Loucy (cell line): ENCODE results near the gene LRIG1.

Experiments
- H2AFZ ChIP-seq: fragments of 200-600 bp; sonication (generic); 2 replicates; pipeline ENCODE4 v1.6.0; 2016; ENCODE audit warnings: antibody characterized with exemption, mild to moderate bottlenecking, low read length, moderate library complexity
- H3F3A ChIP-seq: fragments of 200-600 bp; 2 replicates; pipeline ENCODE4 v1.6.0; 2016; ENCODE audit warnings: antibody characterized with exemption, low read depth, mild to moderate bottlenecking
- H3K27me3 ChIP-seq: fragments of 200-600 bp; sonication (generic); 2 replicates; pipeline ENCODE4 v1.6.1; 2014; ENCODE audit warnings: low read length, mild to moderate bottlenecking; ENCODE audit not compliant: insufficient read depth, poor library complexity, severe bottlenecking
- H3K36me3 ChIP-seq: fragments of 200-600 bp; sonication (generic); 2 replicates; pipeline ENCODE4 v1.6.1; 2016; ENCODE audit warnings: low read length; ENCODE audit not compliant: insufficient read depth
- H3K4me1 ChIP-seq: fragments of 200-600 bp; sonication (generic); 2 replicates; pipeline ENCODE4 v1.5.1; 2014; ENCODE audit warnings: low read length, mild to moderate bottlenecking; ENCODE audit not compliant: insufficient read depth, poor library complexity, severe bottlenecking
- H3K4me2 ChIP-seq: fragments of 200-600 bp; sonication (generic); 2 replicates; pipeline ENCODE4 v1.6.0; 2014; ENCODE audit warnings: antibody characterized with exemption, low read length, low read depth, mild to moderate bottlenecking; ENCODE audit not compliant: poor library complexity, severe bottlenecking
- H3K4me3 ChIP-seq: fragments of 200-600 bp; sonication (generic); 2 replicates; pipeline ENCODE4 v1.5.1; 2014; ENCODE audit warnings: low read length, mild to moderate bottlenecking, mixed read lengths; ENCODE audit not compliant: poor library complexity, severe bottlenecking
- H3K79me2 ChIP-seq: fragments of 200-600 bp; sonication (generic); 2 replicates; pipeline ENCODE4 v1.6.1; 2014; ENCODE audit warnings: low read length; ENCODE audit not compliant: insufficient read depth
- H3K9ac ChIP-seq: fragments of 200-600 bp; sonication (generic); 2 replicates; pipeline ENCODE4 v1.6.0; 2014; ENCODE audit warnings: mild to moderate bottlenecking, low read depth, low read length, moderate library complexity; ENCODE audit not compliant: poor library complexity, severe bottlenecking
- H3K9me2 ChIP-seq: fragments of 200-600 bp; sonication (generic); replicated peaks from 2 replicates; pipeline ENCODE4 v1.6.1; 2016; ENCODE audit warnings: low read depth, low read length, mixed read lengths
- H3K9me3 ChIP-seq: fragments of 200-600 bp; sonication (generic); 2 replicates; pipeline ENCODE4 v1.6.1; 2014; ENCODE audit warnings: mild to moderate bottlenecking, antibody characterized with exemption, low read length, low read depth; ENCODE audit not compliant: insufficient read depth
- H4K20me1 ChIP-seq: fragments of 200-600 bp; sonication (generic); 2 replicates; pipeline ENCODE4 v1.6.0; 2014; ENCODE audit warnings: antibody characterized with exemption, low read length, mild to moderate bottlenecking; ENCODE audit not compliant: insufficient read depth, poor library complexity, severe bottlenecking
- CTCF ChIP-seq: fragments of 200-600 bp; sonication (generic); conservative IDR thresholded peaks from 2 replicates; pipeline ENCODE4 v1.5.1; 2014; ENCODE audit warnings: mild to moderate bottlenecking, antibody characterized with exemption, low read length
- EZH2phosphoT487 ChIP-seq: fragments of 200-600 bp; IDR thresholded peaks from 2 replicates; pipeline ENCODE4 v1.6.1; 2018; ENCODE audit warnings: antibody characterized with exemption, mild to moderate bottlenecking, moderate library complexity, borderline replicate concordance

Gene LRIG1

GRCh38 chr3:66403323-66403990 lies 97.4 kb downstream of the LRIG1 start:
- Histone ChIP-seq H3K9me2 (no peaks in the 10 kb centered on the region), H3K36me3 (peaks cover 81% of the 10 kb centered on the region; the same call in 1 of the 2 replicates), H3K79me2 (peaks cover 11% of the 10 kb centered on the region; the same call in 1 of the 2 replicates), H3K4me1 (peaks cover 18% of the 10 kb centered on the region), H4K20me1 (peaks cover 6% of the 10 kb centered on the region), H3K9ac (no peak overlapping the region), H3K9me3 (no peaks in the 10 kb centered on the region), H3K4me3 (no peak overlapping the region), H3F3A (no peaks in the 10 kb centered on the region), H3K27me3 (no peaks in the 10 kb centered on the region), H3K4me2 (no peak overlapping the region), H2AFZ (no peak overlapping the region)
- TF ChIP-seq CTCF (no peak), EZH2phosphoT487 (no peak)

GRCh38 chr3:66402596-66403290 lies 98.1 kb downstream of the LRIG1 start:
- peaks cover 6% of the 10 kb centered on the region for H4K20me1 ChIP-seq
- TF ChIP-seq EZH2phosphoT487 (no peak), CTCF (no peak)

GRCh38 chr3:66401675-66402491 lies 98.9 kb downstream of the LRIG1 start:
- peak overlapping the region; percentile 42 for H3K9ac ChIP-seq
- no peaks in the 10 kb centered on the region for H3K9me3 ChIP-seq
- H3K4me3 ChIP-seq: no peak overlapping the region
- H3K4me2 ChIP-seq: peak overlapping the region; percentile 18
- H3K4me1 ChIP-seq: peaks cover 18% of the 10 kb centered on the region
- H3F3A ChIP-seq: no peaks in the 10 kb centered on the region
- H3K27me3 ChIP-seq: no peaks in the 10 kb centered on the region
- peaks cover 11% of the 10 kb centered on the region; the same call in 1 of the 2 replicates for H3K79me2 ChIP-seq
- no peaks in the 10 kb centered on the region for H3K9me2 ChIP-seq
- no peaks in the 10 kb centered on the region for H4K20me1 ChIP-seq
- TF ChIP-seq CTCF (no peak), EZH2phosphoT487 (no peak)
- H3K36me3 ChIP-seq: peaks cover 83% of the 10 kb centered on the region; the same call in 1 of the 2 replicates
- H2AFZ ChIP-seq: no peak overlapping the region

More at GRCh38 chr3:66402596-66403290, 98.1 kb downstream of the LRIG1 start:
- no peaks in the 10 kb centered on the region for H3K27me3 ChIP-seq
- peaks cover 18% of the 10 kb centered on the region for H3K4me1 ChIP-seq
- no peak overlapping the region for H3K4me2 ChIP-seq
- no peaks in the 10 kb centered on the region for H3K9me3 ChIP-seq
- H3F3A ChIP-seq: no peaks in the 10 kb centered on the region
- no peak overlapping the region for H3K4me3 ChIP-seq
- peaks cover 11% of the 10 kb centered on the region; the same call in 1 of the 2 replicates for H3K79me2 ChIP-seq
- H2AFZ ChIP-seq: no peak overlapping the region
- no peak overlapping the region for H3K9ac ChIP-seq
- H3K36me3 ChIP-seq: peaks cover 82% of the 10 kb centered on the region; the same call in 1 of the 2 replicates
- H3K9me2 ChIP-seq: no peaks in the 10 kb centered on the region
